ENCODE data around the gene CXCL17.
"Not testable (repeated sequence)": the region's sequence is repeated elsewhere in the genome, so short reads cannot be mapped to it uniquely, and the experiment has no call there.

Gene CXCL17

DNA sequence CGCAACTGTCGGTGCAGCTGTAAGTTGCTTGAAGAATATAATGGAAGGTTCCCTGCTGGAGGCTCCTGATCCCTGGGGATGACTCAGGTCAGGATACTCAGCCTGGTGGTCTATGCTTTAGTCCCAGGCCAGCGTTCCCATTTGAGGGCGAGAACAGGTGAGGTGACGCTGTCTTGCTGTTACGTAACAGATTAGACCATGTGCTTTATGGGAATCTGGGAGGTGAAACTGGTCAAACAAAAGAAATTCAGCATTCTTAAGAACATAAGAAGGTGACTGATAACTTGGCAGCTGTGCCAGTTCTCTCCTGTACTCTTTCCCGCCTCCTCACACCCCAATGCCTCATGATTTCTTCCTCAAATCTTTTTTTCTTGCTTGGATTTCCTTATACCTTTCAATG lies at the start of gene CXCL17:
Gene CXCL17 (minus strand): TSS at position 114 of the 400 bp plus-strand sequence. CDS start 114 bp downstream, outside the sequence.
- DNase-seq, result no peak

- DNase-seq, result no peak
These were observed 46.2 kb upstream of the CXCL17 start for GRCh38 chr19:42488783-42489521.

DNA sequence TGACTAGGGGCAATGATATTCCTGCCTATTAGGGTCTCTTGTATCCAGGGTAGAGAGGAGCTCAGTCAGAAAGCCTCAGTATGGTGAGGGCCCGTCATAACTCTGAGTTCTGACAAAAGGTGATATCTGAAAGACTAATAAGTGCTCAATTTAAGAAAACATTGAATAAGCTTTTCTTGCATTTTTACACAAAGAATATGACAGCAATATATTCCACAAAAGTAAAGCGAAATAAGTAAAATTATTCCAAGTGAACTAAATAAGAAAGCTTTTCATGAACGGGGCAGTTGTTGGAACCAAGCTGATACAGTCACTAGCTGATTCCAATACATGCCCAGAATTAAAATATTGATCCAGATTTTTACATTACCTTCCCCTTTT lies 45.0 kb upstream of the CXCL17 start:
- no peak for DNase-seq

GRCh38 chr19:42487032-42487797 lies 44.5 kb upstream of the CXCL17 start:
- no peak for DNase-seq

DNA sequence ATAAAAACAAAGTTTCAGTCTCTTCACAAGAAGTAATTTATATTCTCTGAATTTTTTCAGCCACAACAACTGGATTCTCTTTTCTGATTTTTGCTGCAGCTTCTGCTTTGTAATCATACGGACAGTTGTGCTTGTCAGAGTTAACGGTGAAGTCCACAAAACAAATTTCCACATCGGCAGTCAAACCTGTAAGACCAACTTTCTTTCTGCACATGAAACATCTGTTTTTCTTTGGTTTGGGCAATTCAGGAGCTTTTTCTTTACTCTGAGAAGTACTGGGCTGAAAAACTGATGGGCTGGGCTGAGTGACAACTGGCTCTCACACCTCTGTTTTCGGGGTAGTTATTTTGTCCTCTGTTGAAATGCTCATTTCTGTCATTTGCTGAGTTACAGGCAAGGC lies 42.3 kb upstream of the CXCL17 start:
- not testable (repeated sequence) for DNase-seq

DNA sequence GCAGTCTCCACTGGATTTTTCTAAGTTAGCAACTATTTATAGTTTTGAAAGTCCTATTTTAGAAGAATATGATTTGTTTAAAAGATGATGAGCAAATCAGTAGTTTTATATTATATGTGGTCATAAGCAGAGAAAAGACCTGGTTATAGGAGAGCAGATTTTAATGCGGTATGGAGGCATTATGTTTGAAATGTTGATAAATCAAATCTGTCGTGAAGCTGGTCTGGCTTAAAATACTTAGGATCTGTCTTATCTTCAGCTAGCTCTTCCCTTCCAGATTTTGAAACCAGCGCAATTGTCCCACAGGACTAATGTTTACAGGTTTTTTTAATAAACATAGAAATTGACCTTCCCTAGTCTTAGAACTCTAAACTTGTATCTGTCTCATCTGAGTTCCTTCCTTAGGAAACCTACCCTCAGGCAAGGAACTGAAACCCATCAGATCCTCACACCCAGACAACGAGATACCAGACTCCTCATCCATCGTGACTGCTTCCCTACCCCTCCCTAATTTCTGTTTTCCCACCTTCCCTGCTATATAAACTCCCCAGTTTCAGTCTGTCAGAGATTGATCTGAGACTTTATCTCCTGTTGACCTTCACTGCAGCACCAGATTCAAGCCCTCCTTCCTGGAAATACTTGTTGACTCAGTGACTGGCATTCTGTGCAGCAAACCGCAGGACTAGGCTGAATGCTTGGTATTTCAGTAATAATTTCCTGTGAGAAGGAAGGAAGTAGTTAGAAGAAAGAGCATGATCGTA lies 37.8 kb upstream of the CXCL17 start:
- DNase-seq, result no peak

- DNase-seq, result no peak
These were observed 37.0 kb upstream of the CXCL17 start for GRCh38 chr19:42479736-42480135.

GRCh38 chr19:42478765-42479311 lies 36.1 kb upstream of the CXCL17 start:
- DNase-seq, result no peak

DNA sequence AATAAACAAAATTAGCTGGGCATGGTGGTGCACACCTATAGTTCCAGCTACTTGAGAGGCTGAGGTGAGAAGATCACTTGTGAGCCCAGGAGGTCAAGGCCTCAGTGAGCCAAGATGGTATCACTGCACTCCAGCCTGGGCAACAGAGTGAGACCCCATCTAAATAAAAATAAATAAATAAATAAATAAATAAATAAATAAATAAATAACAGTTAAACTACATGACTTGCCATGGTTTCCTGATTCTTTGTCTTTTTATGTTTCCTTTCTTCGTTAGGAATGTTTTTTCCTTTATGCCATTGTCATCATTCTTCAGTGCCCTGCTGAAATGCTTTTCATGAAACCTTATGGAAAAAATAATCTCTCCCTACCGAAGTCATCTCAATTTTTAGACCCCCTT lies 35.2 kb upstream of the CXCL17 start:
- no peak for DNase-seq

DNA sequence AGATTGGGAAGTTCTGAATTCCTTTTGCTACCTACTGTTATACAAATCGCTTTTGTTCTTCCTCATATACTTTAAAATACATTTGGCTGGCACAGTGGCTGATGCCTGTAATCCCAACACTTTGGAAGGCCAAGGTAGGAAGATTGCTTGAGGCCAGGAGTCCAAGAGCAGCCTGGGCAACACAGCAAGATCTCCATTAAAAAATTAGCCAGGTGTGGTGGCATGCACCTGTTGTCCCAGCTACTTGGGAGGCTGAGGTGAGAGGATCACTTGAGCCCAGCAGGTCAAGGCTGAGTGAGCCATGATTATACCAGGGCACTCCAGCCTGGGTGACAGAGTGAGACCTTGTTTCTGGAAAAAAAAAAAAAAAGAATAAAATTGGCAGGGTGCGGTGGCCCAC lies 34.4 kb upstream of the CXCL17 start:
- DNase-seq, result no peak

DNA sequence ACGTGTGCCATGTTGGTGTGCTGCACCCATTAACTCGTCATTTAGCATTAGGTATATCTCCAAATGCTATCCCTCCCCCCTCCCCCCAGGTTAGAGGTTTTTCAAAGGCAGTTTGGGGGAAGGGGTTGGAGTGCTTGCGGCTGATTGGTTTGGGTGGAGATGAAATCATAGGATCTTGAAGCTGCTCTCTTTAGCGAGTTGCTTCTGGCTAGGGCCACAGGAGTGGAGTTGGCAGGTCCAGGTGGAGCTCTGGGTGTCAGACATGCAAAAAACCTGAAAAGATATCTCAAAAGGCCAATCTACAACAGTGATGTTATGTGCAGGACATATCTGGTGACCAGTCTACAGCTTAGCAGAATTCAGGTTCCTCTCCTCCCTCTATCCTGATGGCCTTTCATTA lies 32.6 kb upstream of the CXCL17 start:
- DNase-seq, result no peak

DNA sequence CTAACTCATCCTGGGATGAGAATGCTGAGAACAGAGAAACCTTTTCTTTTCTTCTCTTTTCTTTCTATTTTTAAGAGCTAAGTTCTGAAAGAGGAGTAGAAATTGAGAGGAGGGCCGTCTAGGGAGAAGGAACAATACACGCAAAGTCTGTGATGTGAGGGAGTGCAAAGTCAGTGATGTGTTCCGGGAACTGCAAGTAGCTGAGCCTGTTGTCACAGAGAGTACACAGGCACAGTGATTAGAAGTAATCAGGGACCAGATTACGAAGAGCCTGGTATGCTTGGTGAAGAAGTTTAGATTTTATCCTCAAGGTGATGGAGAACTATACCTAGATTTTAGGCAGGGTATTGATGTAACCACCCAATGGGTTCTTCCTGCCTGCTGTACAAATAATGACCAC lies 32.0 kb upstream of the CXCL17 start:
- no peak for DNase-seq

GRCh38 chr19:42473686-42474085 lies 30.9 kb upstream of the CXCL17 start:
- no peak for DNase-seq

DNA sequence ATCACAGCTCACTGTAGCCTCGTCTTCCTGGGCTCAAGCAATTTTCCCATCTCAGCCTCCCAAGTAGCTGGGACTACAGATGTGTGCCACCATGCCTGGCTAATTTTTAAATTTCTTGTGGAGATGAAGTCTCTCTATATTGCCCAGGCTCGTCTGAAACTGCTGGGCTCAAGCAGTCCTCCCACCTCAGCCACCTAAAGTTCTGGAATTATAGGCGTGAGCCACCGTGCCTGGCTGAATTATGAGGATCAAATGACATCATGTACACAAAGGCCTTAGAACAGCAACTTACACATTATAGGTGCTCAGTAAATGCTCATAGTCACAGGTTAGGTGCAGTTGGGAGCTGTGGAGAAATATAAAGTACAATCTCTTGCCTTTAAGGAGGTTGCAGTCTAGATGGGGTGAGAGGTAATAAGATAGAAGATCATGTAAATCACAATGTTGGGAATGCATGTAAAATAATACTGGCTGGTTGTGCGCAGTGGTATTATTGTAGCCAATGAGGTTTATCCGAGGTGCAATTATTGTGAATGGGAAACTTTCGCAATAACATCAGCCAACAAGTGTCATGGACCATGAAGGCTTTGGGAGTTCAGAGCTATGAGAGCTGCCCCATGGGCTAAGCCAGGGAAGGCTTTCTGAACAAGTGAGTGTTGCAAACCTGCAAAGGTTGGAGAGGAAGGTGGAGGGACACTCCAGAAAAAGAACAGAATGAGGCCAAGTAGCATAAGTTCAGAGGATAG lies 29.8 kb upstream of the CXCL17 start:
- no peak for DNase-seq

DNA sequence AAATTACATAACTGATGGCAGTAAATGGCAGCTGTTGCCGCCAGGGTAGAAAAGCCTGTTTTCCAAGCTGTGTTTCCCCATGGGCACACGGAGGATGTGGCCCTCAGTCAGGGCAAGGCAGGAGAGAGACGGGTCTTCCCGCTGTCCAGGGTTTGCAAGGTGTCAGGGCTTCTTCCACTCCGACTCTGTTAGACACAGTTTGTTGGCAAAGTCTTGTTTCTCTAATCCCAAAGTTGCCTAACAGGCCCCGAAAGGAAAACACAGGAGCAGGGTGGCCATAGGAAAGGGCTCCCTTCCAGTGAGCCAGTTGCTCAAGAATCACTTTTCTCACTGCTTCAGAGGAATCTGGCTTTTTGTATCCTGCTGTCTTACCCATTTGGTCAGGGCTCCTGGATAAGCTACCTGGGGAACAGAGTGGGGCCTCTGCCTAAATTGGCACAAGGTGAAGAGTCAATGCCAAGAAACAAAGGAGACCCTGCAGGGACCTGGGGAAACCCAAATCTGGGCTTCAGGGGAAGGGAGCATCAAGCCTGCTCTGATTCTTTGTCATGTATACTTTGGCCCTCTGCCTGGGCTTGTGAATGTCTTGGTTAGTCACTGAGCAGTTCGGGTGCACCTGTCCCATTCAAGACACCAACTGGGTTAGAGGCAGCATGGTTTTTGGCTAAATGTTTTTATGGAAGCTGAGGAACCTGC lies 29.0 kb upstream of the CXCL17 start:
- DNase-seq, result no peak

DNA sequence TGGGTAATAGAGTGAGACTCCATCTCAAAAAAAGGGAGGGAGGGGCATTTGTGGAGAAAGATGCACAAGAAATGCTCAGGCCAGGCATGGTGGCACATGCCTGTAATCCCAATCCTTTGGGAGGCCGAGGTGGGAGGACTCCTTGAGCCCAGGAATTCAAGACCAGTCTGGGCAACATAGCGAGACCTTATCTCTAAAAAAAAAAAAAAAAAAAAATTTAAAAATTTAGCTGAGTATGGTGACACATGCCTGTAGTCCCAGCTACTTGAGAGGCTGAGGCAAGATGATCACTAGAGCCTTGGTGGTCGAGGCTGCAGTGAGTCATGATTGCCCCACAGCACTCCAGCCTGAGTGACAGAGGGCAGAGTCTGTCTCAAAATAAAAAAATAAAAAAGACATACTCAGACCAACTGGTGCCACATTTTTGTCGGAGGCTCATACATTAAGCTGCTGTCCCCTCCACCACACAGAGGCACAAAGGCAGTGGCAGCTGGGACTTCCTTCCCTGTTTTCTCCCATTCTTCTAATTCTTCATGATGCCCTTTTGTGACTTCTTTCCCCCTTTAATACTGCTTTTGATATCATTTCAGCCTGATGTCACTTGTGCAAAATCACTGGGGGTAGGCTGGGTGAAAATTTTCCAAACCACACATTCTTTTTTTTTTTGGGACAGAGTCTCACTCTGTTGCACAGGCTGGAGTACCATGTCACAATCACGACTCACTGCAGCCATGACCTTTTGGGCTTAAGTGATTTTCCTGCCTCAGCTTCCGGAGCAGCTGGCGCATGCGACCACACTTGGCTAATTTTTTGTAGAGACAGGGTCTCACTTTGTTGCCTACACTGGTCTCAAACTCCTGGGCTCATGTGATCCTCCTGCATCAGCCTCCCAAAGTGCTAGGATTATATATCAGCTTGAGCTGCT lies 26.8 kb upstream of the CXCL17 start:
- DNase-seq, result no peak

DNA sequence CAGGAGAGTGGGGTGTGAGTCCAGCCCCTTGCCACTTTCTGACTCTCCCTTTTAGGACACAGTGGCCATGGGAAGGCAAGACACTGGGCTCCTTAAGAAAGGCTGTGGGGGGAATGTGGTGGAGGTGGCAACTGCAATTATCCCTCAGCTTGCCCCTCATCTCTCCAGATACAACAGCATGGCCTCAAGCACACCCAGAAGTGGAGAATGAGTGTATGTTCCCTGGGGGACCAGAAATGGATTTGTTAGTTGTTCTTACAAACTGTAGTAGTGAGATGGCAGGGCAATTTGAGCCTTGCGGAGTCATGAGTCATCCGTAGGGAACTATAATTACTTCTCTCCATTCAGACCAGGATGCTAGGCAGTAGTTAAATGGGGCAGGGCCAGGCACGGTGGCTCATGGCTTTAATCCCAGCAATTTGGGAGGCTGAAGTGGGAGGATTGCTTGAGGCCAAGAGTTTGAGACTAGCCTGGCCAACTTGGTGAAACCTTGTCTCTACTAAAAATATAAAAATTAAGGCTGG lies 25.6 kb upstream of the CXCL17 start:
- DNase-seq, result no peak

DNA sequence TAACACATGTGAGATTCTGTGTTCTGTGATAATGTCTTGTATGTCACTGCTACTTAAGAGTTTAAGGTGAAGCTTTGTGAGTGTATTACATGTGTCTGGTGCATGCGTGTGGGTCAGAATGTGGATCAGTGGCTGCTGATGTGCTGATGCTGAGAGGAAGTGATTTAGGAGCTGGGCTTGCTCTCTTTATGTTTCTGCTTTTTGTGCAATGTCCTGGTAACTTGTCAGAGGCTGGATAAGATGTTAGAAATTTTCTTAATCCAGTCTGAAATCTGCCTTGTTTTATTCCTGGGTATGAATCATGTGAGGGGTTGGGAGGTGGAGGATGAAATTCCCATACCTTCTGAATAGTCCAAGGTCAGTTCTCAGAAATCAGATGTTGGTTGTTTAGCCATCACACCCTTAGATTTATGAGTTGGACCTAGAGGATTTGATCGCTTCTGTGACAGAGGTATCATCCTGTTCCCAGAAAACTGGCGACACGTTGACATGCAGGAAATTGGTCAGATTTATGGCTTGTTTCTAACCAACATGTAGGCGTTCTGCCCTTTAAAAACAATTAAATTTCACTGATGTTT lies 24.5 kb upstream of the CXCL17 start:
- DNase-seq, result no peak

DNA sequence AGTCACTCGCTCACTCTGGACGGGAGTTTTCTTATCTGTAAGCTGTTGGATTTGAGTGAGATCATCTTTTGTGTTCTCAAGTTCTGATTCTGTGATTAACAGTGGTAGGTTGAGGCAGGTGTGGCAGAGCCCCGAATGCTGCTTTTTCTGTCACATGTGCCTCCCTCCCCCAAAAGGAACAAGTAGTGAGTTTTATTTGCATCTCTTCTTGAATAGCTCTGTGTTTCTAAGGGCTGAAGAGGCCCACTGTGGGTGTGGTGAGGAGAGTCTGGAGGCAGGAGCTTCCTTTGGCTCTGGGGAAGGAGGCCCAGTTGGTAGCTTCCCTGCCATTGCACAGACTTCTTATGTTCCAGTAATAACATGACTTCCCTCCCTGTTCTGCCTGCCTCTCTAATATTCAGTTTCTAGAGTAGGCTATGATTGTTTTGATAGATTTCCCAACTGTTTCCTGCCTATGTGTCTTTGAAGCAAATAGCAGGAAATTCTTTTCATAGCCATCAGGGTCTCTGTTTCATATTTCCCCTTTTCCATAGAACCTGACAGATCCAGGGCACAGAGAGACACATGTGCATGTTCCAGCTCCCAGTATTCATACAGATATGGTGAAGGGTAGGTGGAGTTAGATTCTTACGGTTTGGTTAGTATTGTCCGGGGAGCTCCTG lies 23.9 kb upstream of the CXCL17 start:
- no peak for DNase-seq

DNA sequence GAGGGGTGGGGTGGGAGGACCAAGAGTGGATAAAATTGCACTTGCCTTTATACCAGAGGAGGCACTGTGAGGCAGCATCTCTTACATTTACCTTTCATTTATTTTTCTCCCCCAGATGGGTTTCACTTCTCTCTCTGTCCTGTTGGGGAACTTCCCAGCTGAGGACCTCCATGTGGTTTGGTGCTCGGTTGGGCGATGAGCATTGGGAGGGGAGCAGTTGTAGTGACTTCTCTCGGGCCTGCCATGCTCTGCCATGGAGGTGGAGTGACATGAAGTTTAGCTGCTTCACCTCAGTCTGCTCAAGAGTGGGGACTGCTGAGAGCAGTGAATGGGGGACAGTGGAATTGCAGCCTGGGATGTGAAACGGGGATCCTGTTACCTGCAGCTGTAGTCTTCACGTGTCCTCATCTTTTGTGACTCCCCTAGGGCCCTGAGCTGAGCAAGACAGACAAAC lies 23.1 kb upstream of the CXCL17 start:
- no peak for DNase-seq
